ENCODE data around the gene FHAD1.

The FHAD1 gene

DNA sequence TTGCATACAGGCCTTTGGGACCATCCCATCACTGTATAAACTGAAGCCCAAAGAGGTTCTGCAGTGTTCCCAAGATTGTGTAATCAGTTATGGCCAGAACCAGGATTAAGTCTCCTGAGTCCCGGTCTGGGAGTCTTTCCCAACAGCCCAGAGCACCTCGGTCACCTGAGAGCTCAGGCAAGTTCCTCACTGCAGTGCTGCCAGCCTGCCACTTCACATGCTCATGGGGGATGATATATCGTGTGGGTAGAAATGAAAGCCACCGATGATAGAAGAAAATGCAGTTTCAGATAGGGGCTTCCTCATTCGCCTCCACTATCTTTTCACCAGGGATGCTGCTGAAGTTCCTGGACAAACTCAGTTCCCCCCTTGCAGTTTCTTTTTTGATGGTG lies 30.4 kb downstream of the FHAD1 start:
- no peak overlapping the region for H3K4me3 ChIP-seq (ENCODE audit: low read length)
- H3K27me3 ChIP-seq (ENCODE audit: low read depth, low read length): peaks cover 36% of the 10 kb centered on the region
- no peaks in the 10 kb centered on the region for H3K36me3 ChIP-seq (replicated peaks; ENCODE audit: low read depth, low read length)
- no peak overlapping the region for H2AFZ ChIP-seq (ENCODE audit: low read depth, low read length)
- no peak overlapping the region for H3K27ac ChIP-seq (ENCODE audit: low read length)
- no peaks in the 10 kb centered on the region for H3K79me2 ChIP-seq (ENCODE audit: low read length)
- peaks cover 3% of the 10 kb centered on the region; the same call in 1 of the 2 replicates for H3K4me1 ChIP-seq (ENCODE audit: low read length)
- H3K4me2 ChIP-seq (ENCODE audit: low read length): no peak overlapping the region
- H3K9me3 ChIP-seq (ENCODE audit: insufficient read depth, low read length): no peaks in the 10 kb centered on the region
- TF ChIP-seq, protein P1, sequence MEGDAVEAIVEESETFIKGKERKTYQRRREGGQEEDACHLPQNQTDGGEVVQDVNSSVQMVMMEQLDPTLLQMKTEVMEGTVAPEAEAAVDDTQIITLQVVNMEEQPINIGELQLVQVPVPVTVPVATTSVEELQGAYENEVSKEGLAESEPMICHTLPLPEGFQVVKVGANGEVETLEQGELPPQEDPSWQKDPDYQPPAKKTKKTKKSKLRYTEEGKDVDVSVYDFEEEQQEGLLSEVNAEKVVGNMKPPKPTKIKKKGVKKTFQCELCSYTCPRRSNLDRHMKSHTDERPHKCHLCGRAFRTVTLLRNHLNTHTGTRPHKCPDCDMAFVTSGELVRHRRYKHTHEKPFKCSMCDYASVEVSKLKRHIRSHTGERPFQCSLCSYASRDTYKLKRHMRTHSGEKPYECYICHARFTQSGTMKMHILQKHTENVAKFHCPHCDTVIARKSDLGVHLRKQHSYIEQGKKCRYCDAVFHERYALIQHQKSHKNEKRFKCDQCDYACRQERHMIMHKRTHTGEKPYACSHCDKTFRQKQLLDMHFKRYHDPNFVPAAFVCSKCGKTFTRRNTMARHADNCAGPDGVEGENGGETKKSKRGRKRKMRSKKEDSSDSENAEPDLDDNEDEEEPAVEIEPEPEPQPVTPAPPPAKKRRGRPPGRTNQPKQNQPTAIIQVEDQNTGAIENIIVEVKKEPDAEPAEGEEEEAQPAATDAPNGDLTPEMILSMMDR (IDR thresholded peaks at IDR 0.05; ENCODE audit: low read depth, low read length): no peak
- TF ChIP-seq EZH2phosphoT487 (IDR thresholded peaks at IDR 0.05; ENCODE audit: low read depth): no peak
- no peak overlapping the region for H3K9ac ChIP-seq (ENCODE audit: low read length)
- no peaks in the 10 kb centered on the region for H4K20me1 ChIP-seq (ENCODE audit: insufficient read depth, low read length)

DNA sequence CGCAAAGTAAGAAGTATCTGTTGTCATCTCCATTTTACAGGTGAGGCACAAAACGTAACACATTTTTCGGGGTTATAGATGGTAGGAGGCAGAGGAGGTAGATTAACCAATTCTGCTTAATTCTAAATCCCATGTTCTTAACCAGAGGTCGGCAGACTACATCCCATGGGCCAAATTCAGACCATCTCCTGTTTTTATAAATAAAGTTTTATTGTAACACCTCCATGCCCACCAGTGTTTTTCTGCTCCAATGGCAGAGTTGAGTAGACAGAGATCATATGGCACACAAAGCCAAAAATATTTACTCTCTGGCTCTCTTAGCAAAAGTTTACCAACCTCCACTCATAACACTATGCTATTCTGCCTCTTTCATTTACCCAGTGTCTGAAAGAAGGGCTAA lies 30.9 kb downstream of the FHAD1 start:
- H3K27me3 ChIP-seq (ENCODE audit: low read depth, low read length): peaks cover 36% of the 10 kb centered on the region
- peaks cover 3% of the 10 kb centered on the region; the same call in 1 of the 2 replicates for H3K4me1 ChIP-seq (ENCODE audit: low read length)

DNA sequence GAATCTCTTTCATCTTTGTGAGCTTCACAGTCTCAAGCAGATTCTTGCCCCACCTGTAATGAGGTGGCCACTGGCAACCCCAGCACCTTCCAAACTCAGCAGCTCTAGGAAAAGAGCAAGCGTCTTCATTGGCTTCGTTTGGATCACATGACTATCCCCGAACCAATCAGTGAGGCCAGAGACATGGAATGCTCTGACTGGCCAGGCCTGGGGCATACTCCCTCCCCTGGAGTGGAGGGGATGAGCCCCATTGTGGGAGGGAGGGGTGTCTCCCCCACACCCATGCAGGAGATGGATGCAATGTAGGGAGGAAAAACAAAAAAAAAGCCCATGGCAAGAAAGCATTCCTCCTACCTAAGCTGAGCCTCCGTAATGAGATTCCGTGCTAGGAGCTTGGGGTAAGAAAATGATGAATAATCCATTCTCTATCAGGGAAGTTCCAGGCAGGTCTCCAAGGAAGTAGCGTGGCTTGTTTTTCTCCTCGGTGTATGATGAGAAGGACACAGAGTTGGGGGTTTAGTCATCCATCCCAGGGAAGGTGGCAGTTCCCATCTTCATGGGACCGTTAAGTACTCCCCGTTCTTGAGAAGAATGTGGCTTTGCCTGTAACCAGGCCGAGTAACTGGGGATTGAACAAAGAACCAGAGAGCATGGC lies 32.7 kb downstream of the FHAD1 start:
- Histone ChIP-seq H3K9me3 (ENCODE audit: insufficient read depth, low read length) (no peaks in the 10 kb centered on the region), H3K27me3 (ENCODE audit: low read depth, low read length) (peaks cover 32% of the 10 kb centered on the region), H3K9ac (ENCODE audit: low read length) (no peak overlapping the region), H4K20me1 (ENCODE audit: insufficient read depth, low read length) (no peaks in the 10 kb centered on the region), H3K4me2 (ENCODE audit: low read length) (no peak overlapping the region), H3K79me2 (ENCODE audit: low read length) (no peaks in the 10 kb centered on the region), H3K36me3 (replicated peaks; ENCODE audit: low read depth, low read length) (no peaks in the 10 kb centered on the region), H3K27ac (ENCODE audit: low read length) (no peak overlapping the region), H2AFZ (ENCODE audit: low read depth, low read length) (no peak overlapping the region), H3K4me1 (ENCODE audit: low read length) (peaks cover 3% of the 10 kb centered on the region; the same call in 1 of the 2 replicates), H3K4me3 (ENCODE audit: low read length) (no peak overlapping the region)
- no peak for TF ChIP-seq EZH2phosphoT487 (IDR thresholded peaks at IDR 0.05; ENCODE audit: low read depth)
- TF ChIP-seq, protein P1 (IDR thresholded peaks at IDR 0.05; ENCODE audit: low read depth, low read length): no peak

More for the DNA sequence above, 30.9 kb downstream of the FHAD1 start:
- H3K4me2 ChIP-seq (ENCODE audit: low read length): no peak overlapping the region
- H4K20me1 ChIP-seq (ENCODE audit: insufficient read depth, low read length): no peaks in the 10 kb centered on the region
- no peak overlapping the region for H3K27ac ChIP-seq (ENCODE audit: low read length)
- TF ChIP-seq EZH2phosphoT487 (IDR thresholded peaks at IDR 0.05; ENCODE audit: low read depth): no peak
- TF ChIP-seq, protein P1 (IDR thresholded peaks at IDR 0.05; ENCODE audit: low read depth, low read length): no peak
- no peaks in the 10 kb centered on the region for H3K9me3 ChIP-seq (ENCODE audit: insufficient read depth, low read length)
- H3K9ac ChIP-seq (ENCODE audit: low read length): no peak overlapping the region
- no peak overlapping the region for H2AFZ ChIP-seq (ENCODE audit: low read depth, low read length)
- no peaks in the 10 kb centered on the region for H3K36me3 ChIP-seq (replicated peaks; ENCODE audit: low read depth, low read length)
- H3K4me3 ChIP-seq (ENCODE audit: low read length): no peak overlapping the region
- no peaks in the 10 kb centered on the region for H3K79me2 ChIP-seq (ENCODE audit: low read length)

GRCh38 chr1:15280416-15280815 lies 33.4 kb downstream of the FHAD1 start:
- Histone ChIP-seq H3K27me3 (ENCODE audit: low read depth, low read length) (peaks cover 32% of the 10 kb centered on the region), H2AFZ (ENCODE audit: low read depth, low read length) (no peak overlapping the region), H3K27ac (ENCODE audit: low read length) (no peak overlapping the region), H3K79me2 (ENCODE audit: low read length) (no peaks in the 10 kb centered on the region), H4K20me1 (ENCODE audit: insufficient read depth, low read length) (no peaks in the 10 kb centered on the region), H3K4me1 (ENCODE audit: low read length) (peaks cover 3% of the 10 kb centered on the region; the same call in 1 of the 2 replicates), H3K9me3 (ENCODE audit: insufficient read depth, low read length) (no peaks in the 10 kb centered on the region), H3K9ac (ENCODE audit: low read length) (no peak overlapping the region), H3K36me3 (replicated peaks; ENCODE audit: low read depth, low read length) (no peaks in the 10 kb centered on the region), H3K4me2 (ENCODE audit: low read length) (no peak overlapping the region), H3K4me3 (ENCODE audit: low read length) (no peak overlapping the region)
- TF ChIP-seq, protein P1 (IDR thresholded peaks at IDR 0.05; ENCODE audit: low read depth, low read length): no peak
- no peak for TF ChIP-seq EZH2phosphoT487 (IDR thresholded peaks at IDR 0.05; ENCODE audit: low read depth)
